Fibroblast of lung (primary cell): Measurements from ENCODE around the gene ABCA13.

Experiments used
- EZH2 ChIP-seq: IDR thresholded peaks from 2 replicates; pipeline ENCODE4 v1.5.1; 2012; ENCODE audit warnings: low read length, control low read depth, mild to moderate bottlenecking; ENCODE audit errors: missing control alignments
- TF ChIP-seq, protein P1 (sequence below), 2 donors: IDR thresholded peaks in 1 of 2; conservative IDR thresholded peaks in 1 of 2; 1 replicate in 1 of 2; 2 replicates in 1 of 2; pipeline ENCODE4 v1.5.1; 2011 to 2012; ENCODE audit warnings: low read length in 2 of 2, control low read depth in 1 of 2, inconsistent platforms in 1 of 2, low read depth in 1 of 2, mild to moderate bottlenecking in 1 of 2

DNA sequence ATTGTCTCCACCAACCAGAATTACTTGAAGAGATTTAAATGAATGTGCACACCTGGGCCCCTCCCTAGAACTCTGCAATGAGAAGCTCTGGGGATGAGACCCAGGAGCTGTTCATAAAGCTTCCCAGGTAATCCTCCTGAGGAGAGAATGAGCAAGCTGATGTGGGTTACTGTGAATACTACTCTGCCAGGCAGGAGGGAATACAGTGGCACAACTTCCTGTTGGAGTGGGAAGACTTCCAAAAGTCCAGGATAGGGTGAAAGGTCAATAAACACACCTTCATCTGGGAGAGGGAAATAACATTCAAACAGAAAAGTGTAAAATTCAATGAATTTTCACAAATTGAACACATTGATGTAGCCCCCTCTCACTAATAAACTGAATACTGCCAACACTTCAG, 351.4 kb downstream of the ABCA13 start:
- TF ChIP-seq EZH2: no peak
- TF ChIP-seq, protein P1, sequence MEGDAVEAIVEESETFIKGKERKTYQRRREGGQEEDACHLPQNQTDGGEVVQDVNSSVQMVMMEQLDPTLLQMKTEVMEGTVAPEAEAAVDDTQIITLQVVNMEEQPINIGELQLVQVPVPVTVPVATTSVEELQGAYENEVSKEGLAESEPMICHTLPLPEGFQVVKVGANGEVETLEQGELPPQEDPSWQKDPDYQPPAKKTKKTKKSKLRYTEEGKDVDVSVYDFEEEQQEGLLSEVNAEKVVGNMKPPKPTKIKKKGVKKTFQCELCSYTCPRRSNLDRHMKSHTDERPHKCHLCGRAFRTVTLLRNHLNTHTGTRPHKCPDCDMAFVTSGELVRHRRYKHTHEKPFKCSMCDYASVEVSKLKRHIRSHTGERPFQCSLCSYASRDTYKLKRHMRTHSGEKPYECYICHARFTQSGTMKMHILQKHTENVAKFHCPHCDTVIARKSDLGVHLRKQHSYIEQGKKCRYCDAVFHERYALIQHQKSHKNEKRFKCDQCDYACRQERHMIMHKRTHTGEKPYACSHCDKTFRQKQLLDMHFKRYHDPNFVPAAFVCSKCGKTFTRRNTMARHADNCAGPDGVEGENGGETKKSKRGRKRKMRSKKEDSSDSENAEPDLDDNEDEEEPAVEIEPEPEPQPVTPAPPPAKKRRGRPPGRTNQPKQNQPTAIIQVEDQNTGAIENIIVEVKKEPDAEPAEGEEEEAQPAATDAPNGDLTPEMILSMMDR (conservative IDR thresholded peaks at IDR 0.05 in 1 of 2, IDR thresholded peaks at IDR 0.05 in 1 of 2; ENCODE audit: low read depth in 1 of 2, low read length in 2 of 2): no peak
